GM10266 (cell line): ENCODE data around the gene TMEM97.

Experiments used
- DNase-seq: peaks from one replicate; pipeline ENCODE4 v3.0.0; 2012; ENCODE audit errors: extremely low spot score
- CTCF ChIP-seq: IDR thresholded peaks from 2 replicates; pipeline ENCODE4 v1.5.1; 2012; ENCODE audit warnings: mild to moderate bottlenecking, low read depth; ENCODE audit not compliant: control insufficient read depth, insufficient read depth; ENCODE audit errors: missing control alignments

The TMEM97 gene

DNA sequence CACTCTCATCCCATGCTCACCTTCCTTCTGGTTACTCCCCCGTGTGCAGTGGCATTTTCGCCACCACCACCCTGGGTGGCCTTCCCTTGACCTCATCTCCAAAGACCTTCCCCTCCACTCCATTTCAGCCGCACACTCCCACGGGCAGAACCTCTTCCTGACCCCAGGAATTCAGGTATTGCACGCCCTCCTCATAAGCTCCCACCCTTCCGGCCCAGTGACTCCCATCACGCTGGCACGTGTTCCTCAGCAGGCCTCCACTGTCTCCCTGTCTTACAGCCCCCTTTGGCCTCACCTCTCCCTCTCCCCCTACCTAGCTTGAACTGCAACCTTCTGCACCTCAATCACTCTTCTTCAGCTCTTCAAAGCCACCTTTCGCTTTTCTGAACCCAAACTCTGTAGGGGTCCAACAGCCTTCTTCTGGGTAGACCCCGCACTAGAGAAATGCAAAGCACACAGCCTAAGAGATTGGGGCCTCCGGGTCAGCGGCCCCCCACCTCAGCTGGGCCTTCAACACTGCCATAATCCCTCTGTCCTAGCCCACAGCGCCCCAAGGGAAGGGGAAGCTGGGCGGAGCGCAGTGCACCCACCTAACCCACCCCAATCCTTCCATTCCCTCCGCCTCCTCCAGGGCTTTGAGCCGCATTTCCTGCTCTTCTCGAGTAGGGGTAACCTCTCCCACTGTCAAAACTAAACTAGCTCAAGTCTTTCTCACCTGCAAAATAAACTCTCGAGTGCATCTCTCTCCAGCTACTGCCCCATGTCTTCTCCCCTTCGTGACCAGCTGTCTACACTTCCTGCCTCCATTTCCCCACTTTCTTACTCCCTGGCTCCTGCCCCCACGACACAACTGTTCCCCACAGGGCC, 1.7 kb upstream of the TMEM97 start:
- TF ChIP-seq CTCF = no peak
- DNase-seq = no peak

DNA sequence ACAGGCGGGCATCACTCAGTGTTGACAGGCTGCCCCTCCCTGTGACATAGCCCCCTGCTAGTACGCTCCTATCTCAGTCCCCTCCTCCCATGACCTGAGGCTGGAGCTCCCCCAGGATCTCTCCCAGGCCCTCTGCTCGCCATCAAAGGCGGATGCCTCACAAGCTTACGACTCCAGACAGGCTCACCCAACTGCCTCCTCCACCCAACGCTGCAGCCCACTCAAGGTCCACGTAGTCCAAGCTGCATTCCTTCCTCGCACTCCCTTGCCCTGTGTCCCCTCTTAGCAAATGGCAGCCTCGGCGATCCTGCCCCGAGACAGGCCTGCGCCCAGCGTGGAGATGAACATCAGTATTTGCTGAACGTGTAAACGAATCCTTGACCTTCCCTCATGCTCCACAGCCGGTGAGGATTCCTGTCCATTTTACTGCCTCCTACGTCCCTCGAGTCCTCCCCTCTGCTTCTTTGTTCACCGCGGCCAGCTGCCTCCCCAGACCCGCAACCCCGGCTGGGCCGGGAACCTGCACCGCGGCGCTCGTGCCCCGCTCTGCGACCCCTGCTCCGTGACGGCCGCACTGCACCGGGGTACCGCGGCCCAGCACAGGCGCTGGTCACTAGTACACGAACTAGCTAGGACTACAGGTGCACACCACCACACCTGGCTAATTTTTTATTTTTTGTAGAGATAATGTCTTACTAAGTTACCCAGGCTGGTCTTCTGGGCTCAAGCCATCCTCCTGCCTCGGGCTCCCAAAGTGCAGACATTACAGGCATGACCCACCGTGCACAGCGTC, 838 bp upstream of the TMEM97 start:
- no peak for DNase-seq

GRCh38 chr17:28319598-28319935, 567 bp downstream of the TMEM97 start:
- DNase-seq = no peak
- no peak for TF ChIP-seq CTCF

More for the DNA sequence above, 838 bp upstream of the TMEM97 start:
- TF ChIP-seq CTCF = no peak

DNA sequence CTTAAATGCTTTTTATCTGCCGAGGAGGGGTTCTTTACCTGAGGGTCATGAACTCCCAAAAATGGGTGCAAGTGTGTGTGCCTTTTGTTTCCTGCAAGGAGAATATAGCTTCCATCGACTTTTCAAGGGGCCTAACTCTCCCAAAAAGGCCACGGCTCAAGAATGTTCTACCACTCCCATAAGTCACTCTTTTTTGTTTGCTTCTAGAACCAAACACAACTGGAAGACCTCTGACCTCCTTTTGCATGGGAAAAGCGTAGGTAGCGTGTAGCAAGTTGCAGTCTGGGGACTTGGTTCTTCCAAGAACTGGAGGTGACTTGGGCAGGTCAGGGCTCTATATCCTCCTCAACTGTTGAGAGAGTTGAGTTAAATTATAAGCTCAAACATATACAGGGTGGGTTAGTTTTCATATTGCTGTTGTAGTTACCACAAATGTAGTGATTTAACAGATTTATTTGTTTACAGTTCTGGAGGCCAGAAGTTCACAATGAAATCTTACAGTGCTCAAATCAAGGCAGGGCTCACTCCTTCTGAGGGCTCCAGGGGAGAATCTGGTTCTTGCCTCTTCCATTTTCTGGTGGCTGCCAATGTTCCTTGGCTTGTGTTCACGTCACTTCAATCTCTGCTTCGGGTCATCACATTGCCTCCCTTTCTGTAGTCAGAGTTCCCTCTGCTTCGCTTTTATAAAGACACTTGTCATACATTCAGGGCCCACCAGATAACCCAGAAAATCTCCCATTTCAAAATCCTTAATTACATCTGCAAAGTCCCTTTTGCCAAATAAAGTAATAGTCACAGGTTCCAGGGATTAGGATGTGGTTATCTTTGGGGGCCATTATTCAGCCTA, 1.4 kb downstream of the TMEM97 start:
- no peak for DNase-seq

DNA sequence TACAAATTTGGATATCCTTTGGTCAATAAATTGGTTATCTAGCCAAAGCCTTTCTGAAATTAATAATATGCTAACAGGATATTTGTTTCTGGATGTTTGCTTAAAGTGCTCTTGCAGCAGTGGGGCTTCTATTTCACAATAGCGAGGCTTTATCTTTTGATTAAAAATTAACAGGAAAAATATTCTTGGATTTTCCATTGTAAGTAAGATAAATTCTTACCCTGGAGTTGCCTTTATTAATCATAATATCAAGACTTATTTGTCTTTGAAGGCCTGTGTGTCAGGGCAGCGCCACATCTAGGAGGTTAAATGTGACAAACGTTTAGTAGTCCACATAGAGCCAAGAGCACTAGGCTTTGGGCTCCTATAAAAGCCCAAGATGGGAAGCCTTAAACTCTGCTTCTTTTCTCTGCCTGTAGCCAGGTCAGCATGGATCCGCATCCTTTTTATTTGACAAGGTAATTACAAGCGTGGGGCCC, 5.3 kb downstream of the TMEM97 start:
- DNase-seq = no peak
- TF ChIP-seq CTCF = no peak

More for the DNA sequence above, 1.4 kb downstream of the TMEM97 start:
- TF ChIP-seq CTCF = no peak

GRCh38 chr17:28324781-28325180, 5.8 kb downstream of the TMEM97 start:
- no peak for TF ChIP-seq CTCF
- DNase-seq = no peak

- no peak for DNase-seq
- TF ChIP-seq CTCF = no peak
These were observed 6.2 kb downstream of the TMEM97 start for GRCh38 chr17:28325211-28325610.
